ENCODE data around the gene SYCN. TPM values are rescaled to one million over a fixed set of nuclear protein-coding genes. Genes with fewer than 3 reads are reported as not detected.

The SYCN gene
- total RNA-seq, 2 donors from 2014 or later: not detected

DNA sequence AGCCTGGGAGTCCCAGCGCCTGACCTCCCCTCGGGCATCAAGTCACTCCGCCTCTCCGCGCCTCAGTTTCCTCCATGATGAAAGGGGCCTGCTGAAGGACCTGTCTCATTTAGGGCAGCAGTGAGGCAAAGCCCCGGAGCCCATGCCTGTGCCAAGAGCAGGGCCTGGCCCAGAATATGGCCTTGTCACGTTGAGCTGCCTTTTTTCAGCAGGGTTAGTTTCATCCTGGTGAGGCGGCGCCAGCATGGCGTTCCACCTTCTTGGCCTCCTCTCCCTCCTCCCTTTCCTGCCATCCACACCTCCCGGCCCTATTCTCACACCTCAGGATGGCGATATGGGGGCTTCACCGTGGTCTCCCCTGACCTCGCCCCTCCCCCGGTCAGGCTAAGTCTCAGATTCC, 48.3 kb downstream of the SYCN start:
- H3K36me3 Mint-ChIP-seq: no peaks in the 10 kb centered on the region
- DNase-seq (ENCODE audit: low spot score) (no peak), ATAC-seq (no peak)
- no peak overlapping the region for H3K4me3 Mint-ChIP-seq
- H3K27ac Mint-ChIP-seq: no peak overlapping the region
- H3K4me1 Mint-ChIP-seq (ENCODE audit: low read depth in 2 of 2): peaks cover 27 to 47% of the 10 kb centered on the region in 2 donors
- H3K27me3 Mint-ChIP-seq: no peaks in the 10 kb centered on the region
- H3K9me3 Mint-ChIP-seq: no peaks in the 10 kb centered on the region

GRCh38 chr19:39155114-39155700, 48.9 kb downstream of the SYCN start:
- Mint-ChIP-seq H3K27ac (no peak overlapping the region), H3K36me3 (no peaks in the 10 kb centered on the region), H3K9me3 (no peaks in the 10 kb centered on the region), H3K4me3 (no peak overlapping the region), H3K4me1 (ENCODE audit: low read depth in 2 of 2) (peaks cover 24 to 43% of the 10 kb centered on the region in 2 donors), H3K27me3 (no peaks in the 10 kb centered on the region)
- no peak for DNase-seq (ENCODE audit: low spot score)
- ATAC-seq: no peak

DNA sequence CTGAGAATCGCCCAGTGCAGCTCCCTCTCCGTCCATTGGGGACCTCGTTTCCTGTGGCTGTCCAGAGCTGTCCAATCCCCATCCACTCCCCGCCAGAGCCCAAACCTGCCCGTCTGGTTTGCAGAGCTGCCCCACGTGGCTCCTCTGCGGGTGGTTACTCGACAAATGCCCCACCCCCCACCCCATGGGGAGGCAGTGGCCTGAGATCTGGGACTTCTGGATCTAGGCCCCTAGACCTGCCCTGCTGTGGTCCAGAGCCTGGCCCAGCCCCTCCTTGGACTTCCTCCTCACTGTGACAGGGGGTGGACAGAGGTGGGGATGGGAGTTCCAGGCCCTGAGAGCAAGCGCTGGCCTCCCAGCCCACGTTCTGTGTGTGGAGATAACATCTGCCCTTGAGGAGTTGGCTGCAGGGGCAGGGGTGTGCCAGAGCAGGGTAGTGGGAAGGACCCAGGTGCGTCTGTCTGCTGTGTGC, 49.4 kb downstream of the SYCN start:
- peaks cover 22 to 42% of the 10 kb centered on the region in 2 donors for H3K4me1 Mint-ChIP-seq (ENCODE audit: low read depth in 2 of 2)

GRCh38 chr19:39154100-39154628, 49.9 kb downstream of the SYCN start:
- no peak overlapping the region for H3K27ac Mint-ChIP-seq
- no peaks in the 10 kb centered on the region for H3K36me3 Mint-ChIP-seq
- H3K9me3 Mint-ChIP-seq: no peaks in the 10 kb centered on the region
- no peak for ATAC-seq
- H3K4me3 Mint-ChIP-seq: no peak overlapping the region
- H3K4me1 Mint-ChIP-seq (ENCODE audit: low read depth in 2 of 2): peaks cover 22 to 43% of the 10 kb centered on the region in 2 donors
- no peak for DNase-seq (ENCODE audit: low spot score)
- no peaks in the 10 kb centered on the region for H3K27me3 Mint-ChIP-seq

More for the DNA sequence above, 49.4 kb downstream of the SYCN start:
- Mint-ChIP-seq H3K9me3 (no peaks in the 10 kb centered on the region), H3K4me3 (no peak overlapping the region), H3K36me3 (no peaks in the 10 kb centered on the region), H3K27me3 (no peaks in the 10 kb centered on the region), H3K27ac (no peak overlapping the region)
- no peak for ATAC-seq
- DNase-seq (ENCODE audit: low spot score): no peak

Other genes starting within 250 kb of the SYCN start
- not detected for gene FBXO17, start 228.5 kb downstream of the SYCN start, total RNA-seq
- gene FBXO27, start 171.7 kb downstream of the SYCN start, total RNA-seq: under 1 TPM; 0.31 to 0.88 TPM
- under 1 TPM in 1 of 2 donors, not detected in 1; 0.36 TPM for gene ACP7, start 119.9 kb downstream of the SYCN start, total RNA-seq
- 10 to 100 TPM; 18.3 to 22.9 TPM for gene PAK4, start 78.5 kb downstream of the SYCN start, total RNA-seq
- not detected for gene NCCRP1, start 7.3 kb downstream of the SYCN start, total RNA-seq
- gene IFNL3, start 40.7 kb upstream of the SYCN start, total RNA-seq: not detected
- not detected for gene IFNL4, start 44.6 kb upstream of the SYCN start, total RNA-seq
- not detected for gene IFNL2, start 64.1 kb upstream of the SYCN start, total RNA-seq
- under 1 TPM in 1 of 2 donors, not detected in 1; 0.36 TPM for gene IFNL1, start 92.1 kb upstream of the SYCN start, total RNA-seq
- gene LRFN1, start 116.6 kb upstream of the SYCN start, total RNA-seq: 1 to 10 TPM; 2.3 to 4.9 TPM
- 100 to 1,000 TPM; 185 to 242 TPM for gene GMFG, start 131.8 kb upstream of the SYCN start, total RNA-seq
- gene SAMD4B, start 138.2 kb upstream of the SYCN start, total RNA-seq: 10 to 100 TPM; 81.4 to 95.5 TPM
- 10 to 100 TPM; 38.1 to 39.2 TPM for gene PAF1, start 186.8 kb upstream of the SYCN start, total RNA-seq
- 10 to 100 TPM; 22.2 to 35.2 TPM for gene MED29, start 187.1 kb upstream of the SYCN start, total RNA-seq
- 10 to 100 TPM; 11.2 to 27.8 TPM for gene ZFP36, start 202.6 kb upstream of the SYCN start, total RNA-seq
- gene PLEKHG2, start 208.4 kb upstream of the SYCN start, total RNA-seq: 10 to 100 TPM; 30.8 to 68.1 TPM
- 1,000 to 10,000 TPM; 1,544 to 1,854 TPM for gene RPS16, start 231.7 kb upstream of the SYCN start, total RNA-seq
- gene SUPT5H, start 241.3 kb upstream of the SYCN start, total RNA-seq: 100 to 1,000 TPM; 164 to 192 TPM

All from natural killer cell treated with Interleukin-12 subunit alpha and Interleukin-12 subunit beta and Interleukin-15 and Interleukin-18, amount 100 ng/mL, for 72 hours (primary cell).